ENCODE results near the gene CCNY.

CCNY gene

DNA sequence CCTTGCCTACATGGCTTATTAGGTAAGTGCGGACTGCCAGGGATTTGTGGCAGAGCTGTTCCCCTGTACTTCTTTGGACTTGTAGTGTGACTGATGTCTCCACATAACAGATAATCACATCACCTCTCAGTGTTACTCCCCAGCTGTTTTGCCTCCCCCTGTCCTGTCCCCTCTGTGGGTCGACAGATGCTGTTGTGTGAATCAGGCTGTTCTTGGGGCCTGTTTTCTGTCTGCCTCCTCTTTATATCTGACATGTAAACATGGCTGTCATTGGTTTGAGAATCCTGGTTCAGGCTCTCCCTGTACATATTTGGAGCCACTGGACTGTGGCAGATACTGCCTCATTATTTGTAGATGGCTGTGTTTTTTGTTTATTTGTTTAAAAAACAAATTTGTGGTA is 22.7 kb downstream of the CCNY start:
- no peak for DNase-seq

DNA sequence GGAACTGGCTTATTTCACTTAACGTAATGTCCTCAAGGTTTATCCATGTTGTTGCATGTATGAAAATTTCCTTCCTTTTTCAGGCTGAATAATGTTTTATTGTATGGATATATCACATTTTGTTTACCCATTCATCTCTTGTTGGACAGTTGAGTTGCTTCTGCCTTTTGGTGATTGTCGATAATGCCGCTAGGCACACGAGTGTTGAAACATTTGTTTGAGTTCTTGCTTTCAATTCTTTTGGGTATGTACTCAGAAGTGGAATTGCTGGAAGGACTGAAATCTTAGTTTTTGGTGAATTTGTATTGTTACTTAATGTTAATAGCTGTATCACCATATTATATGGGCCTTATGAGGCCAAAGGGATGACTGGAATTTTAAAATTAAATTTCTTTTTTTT is 23.6 kb downstream of the CCNY start:
- DNase-seq = no peak

DNA sequence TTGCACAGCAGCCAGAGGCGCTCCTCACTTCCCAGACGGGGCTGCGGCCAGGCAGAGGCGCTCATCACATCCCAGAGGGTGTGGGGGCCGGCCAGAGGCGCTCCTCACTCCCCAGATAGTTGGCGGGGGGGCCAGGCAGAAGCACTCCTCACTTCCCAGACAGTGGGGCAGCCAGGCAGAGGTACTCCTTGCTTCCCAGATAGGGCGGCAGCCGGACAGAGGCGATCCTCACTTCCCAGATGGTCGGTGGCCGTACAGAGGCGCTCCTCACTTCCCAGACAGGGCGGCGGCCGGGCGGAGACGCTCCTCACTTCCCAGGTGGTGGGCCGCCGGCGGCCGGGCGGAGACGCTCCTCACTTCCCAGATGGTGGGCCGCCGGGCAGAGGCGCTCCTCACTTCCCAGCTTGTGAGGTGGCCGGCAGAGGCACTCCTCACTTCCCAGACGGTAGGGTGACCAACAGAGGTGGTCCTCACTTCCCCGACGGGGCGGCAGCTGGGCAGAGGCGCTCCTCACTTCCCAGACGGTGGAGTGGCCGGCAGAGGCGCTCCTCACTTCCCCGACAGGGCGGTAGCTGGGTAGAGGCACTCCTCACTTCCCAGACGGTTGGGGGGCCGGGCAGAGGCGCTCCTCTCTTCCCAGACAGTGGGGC is 26.5 kb downstream of the CCNY start:
- DNase-seq = no peak

DNA sequence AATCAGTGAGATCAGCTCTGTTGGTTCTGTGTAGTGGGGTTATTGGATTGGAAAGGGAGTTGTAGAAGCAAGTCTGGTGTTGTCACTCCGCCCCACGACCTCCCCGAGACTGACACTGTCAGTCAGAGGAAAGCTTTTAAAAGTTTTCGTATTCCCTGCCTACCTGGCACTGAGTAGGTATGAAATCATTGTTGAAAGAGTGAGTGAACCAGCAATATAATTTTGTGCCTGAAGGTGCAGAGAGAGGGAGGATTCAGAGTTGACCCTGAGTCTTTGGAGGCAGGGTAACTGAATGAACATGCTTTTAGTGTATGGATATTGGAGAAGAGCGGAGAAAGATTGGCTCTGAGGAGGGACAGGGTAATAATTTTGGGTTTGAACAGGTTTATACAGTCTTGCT is 27.3 kb downstream of the CCNY start:
- DNase-seq = no peak

DNA sequence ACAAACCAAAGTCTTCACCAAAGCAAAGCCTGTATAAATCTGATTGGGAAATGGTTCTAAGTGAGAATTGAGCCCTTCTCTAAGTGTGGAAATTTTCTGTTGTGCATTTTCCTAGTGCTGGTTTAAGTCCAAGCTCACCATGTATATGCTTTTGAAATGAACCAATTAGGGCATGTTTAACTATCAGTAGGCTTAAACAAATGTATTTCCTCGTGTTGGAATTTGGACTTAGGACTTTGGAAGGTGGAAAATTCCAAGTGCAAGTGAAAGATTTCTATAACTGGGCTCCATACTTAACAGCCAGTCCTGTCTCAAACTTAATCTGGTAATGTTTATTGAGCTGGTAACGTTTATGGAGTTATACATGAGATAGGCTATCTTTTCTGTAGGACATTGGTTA is 28.5 kb downstream of the CCNY start:
- DNase-seq = no peak

DNA sequence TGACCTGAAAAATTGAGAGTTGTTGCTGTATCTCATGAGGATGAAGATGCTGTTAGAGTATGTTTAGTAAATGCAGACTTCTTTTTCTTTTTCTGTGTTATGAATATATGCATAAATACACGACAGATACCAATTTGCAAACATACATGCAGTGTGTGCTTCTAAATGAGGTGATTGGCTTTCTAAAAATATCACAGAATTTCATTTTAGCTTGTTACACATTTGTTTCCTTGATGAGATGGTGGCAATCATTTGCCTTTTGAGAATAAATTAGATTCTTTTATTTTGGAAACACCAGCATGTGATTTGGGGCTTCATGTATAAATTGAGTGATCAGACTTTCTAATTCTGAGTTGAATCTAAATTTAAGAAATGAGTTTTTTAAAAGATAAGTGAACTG is 29.7 kb downstream of the CCNY start:
- no peak for DNase-seq

DNA sequence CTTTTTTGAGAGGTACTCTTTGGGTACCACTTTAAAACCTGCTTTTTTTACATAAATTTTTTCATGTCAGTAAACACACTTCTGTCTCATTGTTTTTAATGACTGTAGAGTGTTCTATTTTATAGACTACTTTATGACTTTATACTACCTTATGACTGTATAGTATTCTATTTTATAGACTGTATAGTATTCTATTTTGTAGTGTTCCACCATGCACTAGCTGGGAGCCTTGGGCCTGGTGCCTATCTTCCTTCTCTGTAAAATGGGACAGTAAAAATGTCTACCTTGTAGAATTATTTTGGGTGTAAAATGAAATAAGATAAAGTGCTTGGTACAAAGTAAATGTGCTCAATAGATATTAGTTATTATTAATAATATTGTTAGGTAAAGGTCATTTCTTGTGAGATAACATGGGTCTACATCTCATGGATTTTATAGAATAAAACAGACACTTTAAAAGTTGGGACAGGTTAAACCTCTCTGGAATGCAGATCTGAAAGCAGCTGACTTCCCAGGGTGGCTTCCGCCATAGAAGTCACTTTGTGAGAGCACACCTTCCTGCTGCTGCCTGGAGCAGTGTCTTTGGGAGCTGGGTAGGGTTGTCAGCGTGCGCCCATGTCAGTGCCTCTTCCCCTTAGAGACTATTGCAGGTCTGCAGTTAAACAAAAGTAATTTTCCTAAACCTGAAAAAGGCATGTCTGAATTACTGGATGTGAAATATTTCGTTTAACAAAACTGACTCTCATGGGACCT is 31.0 kb downstream of the CCNY start:
- DNase-seq = no peak

DNA sequence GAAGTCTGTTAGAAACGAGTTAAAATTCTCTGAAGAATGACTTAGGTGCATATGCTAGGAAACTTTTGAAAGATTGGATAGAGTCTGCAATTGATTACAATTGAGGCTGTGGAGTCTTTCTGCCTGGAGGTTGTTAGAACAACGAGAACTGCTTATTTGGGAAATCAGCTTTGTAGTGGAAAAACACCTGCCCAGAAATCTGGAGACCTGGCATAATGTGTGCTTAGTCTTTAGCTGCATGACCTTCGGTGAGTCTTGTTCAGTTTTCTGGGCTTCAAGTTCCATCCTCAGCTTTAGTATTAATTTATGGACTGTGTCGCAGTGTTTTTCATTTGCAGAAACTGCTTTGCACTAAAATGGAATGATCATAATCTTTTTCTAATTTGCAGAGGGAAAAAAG is 31.7 kb downstream of the CCNY start:
- no peak for DNase-seq

DNA sequence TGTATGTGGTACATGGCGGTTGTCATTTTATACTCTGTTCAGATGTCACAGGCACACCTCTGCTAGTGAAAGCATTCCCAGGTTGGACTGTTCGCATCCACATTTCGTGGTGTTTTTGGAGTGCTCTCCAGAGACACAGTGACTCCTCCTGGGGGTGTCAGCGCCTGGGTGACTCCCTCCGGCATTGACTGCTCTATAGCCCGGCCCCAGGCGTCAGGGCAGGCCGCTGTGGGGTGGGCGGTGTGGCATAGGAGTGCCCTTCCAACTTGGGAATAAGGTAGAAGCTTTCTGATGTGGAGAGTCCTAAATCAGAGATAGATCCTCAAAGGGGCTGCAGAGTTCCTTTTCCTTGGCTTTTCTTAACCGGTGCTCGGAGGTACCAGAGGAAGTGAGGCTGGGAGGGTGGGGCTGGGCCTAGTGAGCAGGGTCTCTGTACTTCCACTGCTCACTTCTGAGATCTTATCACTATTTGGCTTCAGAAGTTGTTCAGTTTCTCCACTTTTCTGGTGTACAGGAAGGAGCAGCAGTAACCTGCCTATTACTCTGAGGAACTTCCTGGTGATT is 32.3 kb downstream of the CCNY start:
- DNase-seq = no peak

DNA sequence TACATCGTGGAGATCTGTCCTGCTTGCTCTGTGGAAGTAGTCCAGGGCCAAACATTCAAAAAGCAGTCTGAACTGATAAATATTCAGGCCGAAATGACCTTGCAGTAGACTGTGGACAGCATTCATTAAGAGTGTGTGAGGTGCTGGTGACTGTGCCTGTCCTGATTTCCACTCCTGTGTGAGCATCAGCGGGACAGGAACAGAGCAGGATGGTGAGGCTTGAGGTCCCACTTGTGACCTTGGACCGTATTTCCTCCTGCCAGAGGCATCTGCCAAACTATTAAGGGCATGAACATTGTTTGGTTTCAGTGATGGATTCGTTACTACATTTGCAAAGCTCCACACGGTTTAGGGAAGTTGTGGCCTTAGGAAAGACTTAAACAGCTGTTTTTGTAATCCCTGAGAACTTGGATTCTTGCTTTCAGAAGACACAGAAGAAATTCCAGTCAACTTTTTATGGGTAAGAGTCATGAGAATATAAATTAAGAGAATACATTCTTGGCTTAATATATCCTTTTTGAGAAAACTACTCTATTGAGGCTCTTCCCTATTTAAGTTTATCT is 32.8 kb downstream of the CCNY start:
- DNase-seq = no peak

DNA sequence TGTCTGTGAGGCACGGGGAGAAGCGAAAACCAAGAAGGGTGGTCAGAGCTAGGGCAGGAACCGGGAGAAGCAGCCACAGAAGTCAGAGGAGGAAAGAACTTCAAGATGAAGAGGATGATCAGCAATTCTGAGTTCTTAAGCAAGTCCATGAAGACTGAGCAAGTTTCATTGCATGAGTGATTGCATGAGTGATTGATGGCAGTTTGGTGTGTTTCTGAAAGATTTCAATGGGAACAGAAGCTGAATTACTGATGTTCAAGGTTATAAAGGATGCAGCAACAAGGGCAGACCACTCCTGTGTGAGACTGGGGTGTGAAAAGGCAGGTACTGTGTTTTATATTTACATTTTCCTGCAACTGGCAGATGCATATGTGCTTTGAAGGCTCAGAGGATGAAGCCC is 35.4 kb downstream of the CCNY start:
- DNase-seq = no peak

DNA sequence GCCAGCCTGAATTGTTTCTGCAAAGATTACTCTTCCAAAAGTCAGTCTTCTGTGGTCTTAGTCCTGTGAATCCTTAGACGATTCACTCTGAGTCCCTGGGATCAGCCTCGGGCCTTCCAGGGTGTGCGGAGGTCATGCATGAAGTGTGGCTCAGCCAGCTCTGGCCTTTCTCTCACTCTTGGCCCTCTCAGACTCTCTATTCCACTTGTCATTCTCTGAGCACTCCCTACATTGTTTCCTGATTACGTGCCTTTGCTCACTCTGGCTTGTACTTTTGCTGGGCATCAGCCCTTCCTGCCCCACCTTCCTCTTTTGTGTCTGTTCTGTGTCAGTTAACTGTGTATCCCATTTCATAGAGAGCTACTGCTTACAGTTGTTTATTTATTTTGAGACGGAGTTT is 36.0 kb downstream of the CCNY start:
- no peak for DNase-seq

DNA sequence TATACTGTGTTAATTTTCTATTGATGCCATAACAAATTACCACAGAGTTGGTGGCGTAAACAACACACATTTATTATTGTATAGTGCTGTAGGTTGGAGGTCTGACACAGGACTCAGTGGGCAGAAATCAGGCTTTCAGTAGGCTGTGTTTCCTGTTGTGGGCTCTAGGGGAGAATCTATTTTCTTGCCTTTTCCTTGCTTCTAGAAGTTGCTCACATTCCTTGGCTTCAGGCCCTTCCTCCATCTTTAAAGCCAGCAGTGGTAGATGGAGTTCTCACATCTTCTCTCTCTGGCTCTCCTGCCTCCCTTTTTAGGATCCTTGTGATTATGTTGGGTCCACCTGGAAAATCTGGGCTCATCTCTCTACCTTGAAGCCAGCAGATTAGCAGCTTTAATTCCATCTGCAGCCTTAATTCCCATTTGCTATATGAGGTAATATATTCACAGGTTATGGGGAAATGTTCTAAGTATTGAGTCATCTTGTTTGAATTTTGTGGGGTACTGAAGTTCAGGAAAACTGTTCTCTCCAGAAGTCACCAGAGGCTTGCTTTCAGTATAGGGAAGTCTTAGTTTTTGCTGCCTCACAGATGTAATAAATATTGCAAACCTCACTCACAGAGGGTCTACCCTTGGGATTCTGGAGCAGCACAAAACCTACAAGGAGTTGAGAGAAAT is 38.9 kb downstream of the CCNY start:
- DNase-seq = no peak

DNA sequence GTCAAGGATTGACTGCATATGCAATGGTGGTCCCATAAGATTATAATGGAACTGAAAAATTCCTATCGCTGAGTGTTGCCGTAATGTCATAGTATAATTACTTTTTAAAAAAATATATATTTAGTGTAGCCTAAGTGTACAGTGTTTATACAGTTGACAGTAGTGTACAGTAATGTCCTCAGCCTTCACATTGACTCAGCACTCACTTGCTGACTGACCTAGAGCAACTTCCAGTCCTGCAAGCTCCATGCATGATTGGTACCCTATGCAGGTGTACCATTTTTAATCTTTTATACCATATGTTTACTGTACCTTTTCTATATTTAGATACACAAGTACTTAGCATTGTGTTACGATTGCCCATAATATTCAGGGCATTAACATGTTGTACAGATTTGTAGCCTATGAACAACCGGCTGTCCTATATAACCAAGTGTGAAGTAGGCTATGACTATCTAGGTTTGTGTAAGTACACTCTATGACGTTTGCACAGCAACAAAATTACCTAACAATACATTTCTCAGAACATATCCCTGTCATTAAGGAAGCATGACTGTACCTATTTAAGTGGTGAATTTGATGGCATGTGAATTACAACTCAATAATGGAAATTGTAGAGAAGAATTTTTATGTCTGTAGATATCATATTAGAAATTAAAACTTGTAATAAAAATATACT is 40.9 kb downstream of the CCNY start:
- DNase-seq = no peak

DNA sequence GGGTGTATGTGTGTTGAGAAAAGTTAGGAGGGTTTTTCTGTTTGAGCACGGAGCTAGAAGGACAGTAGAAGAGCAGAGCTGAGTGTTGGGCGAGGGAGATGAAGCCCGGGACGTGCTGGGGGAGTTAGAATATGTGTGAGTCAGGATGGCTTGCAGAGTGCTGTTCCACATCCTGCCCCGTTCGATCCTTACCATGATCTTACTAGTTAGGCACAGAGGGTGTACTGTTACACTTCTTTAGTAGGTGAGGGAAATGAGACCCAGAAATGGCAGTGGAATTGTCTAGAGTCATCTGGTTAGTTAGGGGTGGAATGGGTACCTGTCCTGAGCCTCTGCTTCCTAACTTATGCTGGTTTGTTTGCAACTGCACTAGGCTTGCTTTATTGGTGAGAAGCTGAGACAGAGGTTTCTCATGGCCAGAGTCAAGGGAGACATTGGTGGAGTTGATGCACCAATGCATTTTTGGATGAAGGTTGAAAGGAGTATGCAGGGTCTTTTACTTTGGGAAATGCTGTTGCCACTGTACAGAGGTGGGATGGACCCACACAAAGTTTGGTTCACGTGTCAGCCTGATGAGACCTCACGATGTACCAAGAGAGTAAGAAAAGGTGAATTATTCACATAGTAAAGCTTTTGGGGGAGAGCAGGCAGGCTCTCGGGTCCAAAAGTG is 42.4 kb downstream of the CCNY start:
- no peak for DNase-seq

DNA sequence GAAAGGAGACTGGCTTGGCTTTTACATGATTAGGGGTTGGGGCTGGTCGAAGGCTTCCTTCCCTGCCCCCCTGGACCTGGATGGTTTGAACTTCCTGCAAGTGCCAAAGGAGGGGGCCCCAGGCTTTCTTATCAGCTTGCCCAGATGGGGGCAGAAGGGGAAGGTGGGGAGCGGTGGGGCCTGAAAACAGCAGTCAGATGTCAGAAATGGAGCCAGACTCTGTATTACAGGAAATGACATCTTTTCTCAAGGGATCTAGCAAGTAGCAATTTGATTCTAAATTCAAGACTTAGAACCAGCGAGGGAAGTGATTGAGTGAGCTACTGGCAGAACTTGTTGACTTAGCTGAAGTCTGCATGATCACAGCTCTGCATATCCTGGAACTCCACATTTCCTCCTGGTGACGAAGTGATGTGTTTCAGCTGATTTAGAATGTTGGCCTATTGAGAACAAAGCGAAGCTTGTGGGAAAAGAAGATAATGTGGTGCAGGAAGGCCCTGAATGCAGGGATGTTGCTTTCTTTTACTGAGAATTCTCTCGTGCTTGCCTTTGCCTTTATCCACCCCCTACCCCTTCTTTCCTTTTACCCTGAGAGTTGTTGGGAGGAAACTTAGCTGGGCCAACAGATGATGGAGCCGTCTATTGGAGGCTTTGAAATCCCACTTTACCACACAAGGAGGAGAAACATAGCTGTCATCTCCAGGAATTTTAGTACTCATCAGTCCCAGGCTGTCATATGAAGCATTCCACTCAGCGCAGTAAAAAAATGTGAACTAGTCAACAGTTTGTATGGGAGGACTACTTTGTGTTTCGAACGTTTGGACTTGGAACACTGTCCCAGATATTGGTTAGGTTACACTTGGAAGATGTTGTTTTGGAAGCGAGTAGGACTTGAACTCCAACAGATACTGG is 43.2 kb downstream of the CCNY start:
- DNase-seq = no peak

DNA sequence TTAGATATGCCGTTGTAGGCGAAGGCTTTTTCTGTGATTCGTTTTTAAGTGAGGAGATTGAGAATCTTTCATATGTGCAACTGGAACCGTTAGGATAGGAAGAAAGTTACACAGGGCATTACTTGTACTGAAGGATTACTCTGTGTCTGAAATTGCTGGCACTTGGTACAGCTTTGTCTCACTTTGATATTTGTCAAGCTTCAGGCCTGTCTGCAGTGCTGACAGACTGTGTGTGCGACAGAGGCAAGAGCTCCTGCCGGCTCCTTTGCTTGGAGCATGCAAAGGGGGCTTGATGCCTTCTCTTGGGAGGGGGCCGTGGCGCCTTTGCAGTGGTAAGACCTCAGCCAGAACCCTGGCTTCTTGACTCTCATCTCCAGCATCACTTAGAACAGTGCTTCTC is 45.8 kb downstream of the CCNY start:
- no peak for DNase-seq

DNA sequence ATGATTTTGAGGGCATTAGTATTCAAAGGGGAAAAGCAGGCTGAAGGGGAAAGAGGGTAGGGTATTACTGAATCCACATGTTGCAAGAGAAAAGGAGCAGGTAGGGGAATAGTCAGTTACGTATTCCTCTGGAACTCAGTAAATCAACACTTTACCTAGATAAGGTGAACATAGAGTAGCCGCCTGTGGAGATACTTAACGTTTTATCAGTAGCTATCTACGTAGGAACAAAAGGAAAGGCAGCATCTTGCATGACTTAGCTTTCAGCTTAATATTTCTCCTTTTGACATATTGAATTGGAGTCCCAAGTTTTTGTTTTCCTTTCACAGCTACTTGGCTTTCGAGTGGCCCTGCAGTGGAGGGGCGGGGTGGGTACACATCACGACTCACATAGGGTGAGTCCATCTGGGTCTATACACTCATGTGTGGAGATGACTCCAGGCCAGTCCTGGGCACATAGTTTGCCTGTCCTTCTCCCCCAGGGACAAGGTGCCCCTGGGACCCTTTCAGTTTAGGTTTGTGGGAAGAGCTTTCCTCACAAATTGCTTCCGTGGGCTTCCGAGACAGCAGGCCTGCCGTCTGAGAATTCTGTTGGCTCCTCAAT is 48.1 kb downstream of the CCNY start:
- DNase-seq = no peak

DNA sequence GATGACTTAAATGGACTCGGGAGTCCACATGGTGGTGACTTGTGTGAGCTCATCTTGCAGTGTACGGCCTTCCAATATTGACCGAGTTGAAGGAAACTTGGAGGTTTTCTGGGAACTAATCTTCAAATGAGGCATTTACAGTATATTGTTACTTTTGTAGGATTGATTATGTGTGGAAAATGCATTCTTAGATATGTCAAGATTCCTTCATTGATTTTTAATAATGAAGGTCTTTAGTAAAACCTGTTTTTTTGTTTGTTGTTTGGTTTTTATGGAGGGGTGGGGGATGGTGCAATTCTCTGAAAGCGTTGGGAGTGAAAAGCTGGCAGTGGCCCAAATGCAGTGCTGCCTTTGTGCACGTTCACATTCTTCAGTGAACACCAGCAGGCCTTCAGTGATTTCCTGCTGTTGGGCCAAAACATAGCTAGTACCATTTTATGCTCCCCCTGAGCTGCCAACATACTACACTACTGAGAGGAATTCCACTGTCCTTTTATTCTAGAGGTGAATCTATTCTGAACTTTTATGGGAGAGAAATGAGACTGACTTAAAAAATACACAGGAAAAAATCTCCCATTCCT is 50.4 kb downstream of the CCNY start:
- DNase-seq = no peak

DNA sequence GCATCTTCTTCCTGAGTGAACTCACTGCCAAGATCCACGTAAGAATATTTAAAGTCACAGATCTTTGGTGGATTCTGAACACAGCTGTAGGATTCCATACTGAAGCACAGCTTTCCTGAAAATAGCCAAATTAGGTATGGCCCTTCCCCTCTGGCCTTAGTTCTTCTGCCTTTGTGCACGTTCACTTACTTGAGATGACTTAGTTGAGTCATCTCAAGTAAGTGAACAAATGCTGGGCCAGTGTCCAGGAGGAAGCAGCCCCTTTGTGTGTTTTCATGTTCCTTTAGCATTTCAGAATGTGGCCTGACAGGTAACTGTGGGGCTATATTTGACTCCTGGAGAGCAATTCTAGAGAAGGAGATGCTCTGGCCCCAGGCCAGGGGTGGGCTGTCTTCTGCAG is 51.5 kb downstream of the CCNY start:
- DNase-seq = no peak

DNA sequence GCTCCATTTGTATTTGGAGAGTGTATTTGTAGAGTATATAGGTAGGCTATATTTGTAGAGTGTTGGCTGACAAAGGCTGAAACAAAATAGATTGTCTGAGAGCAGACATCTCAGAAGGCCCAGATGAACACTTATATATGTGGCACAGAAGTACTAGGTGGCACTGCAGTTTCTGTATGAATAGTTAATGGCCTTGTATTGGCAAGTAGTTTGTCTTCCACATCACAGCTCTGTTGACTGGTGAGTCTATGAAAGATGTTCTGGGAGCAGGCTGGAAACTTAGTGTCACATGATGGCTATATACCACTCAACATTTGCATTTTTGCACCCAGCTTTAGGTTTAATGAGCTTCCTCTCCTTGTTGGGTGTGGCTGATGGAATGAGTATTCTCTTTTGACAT is 51.9 kb downstream of the CCNY start:
- no peak for DNase-seq

Measured in islet precursor cell (in vitro differentiated cells).